ENCODE results near the gene COBL. TPM values are rescaled to one million over a fixed set of nuclear protein-coding genes. Genes with fewer than 3 reads are reported as not detected.

COBL gene
- total and polyA plus RNA-seq, 9 of the 15 experiments (the other 6 are each of a cell fraction or from before 2014, with no cell fraction given): 0.01 to 2.4 (median 0.09) TPM; not detected in 3

- BruUV-seq (replicated peaks): no TSS peak
Observed at GRCh38 chr7:51124321-51124720, 192.3 kb downstream of the COBL start.

More at GRCh38 chr7:51124321-51124720, 192.3 kb downstream of the COBL start:
- Histone ChIP-seq H3K9me3 (replicated peaks; ENCODE audit: control insufficient read depth, insufficient read depth, low read depth, low read length) (no peaks in the 10 kb centered on the region), H3K27me3 (ENCODE audit: control insufficient read depth in 2 of 2, insufficient read depth in 2 of 2, low read length in 2 of 2) (peaks cover 0 to 34% of the 10 kb centered on the region in 2 experiments; a peak in 4 of 5 replicates), H3K9me1 (ENCODE audit: control insufficient read depth, insufficient read depth, low read length) (no peaks in the 10 kb centered on the region), H2AFZ (ENCODE audit: low read depth, low read length) (no peak overlapping the region), H3K4me2 (ENCODE audit: insufficient read depth, low read length) (no peak overlapping the region), H3K9ac (ENCODE audit: insufficient read depth in 1 of 2, low read depth in 2 of 2, low read length in 2 of 2) (no peak overlapping the region), H4K20me1 (replicated peaks; ENCODE audit: control insufficient read depth, insufficient read depth, low read length) (no peaks in the 10 kb centered on the region; the same call in 1 of the 2 replicates), H3K79me2 (ENCODE audit: control insufficient read depth, insufficient read depth, low read length) (no peaks in the 10 kb centered on the region), H3K36me3 (ENCODE audit: control insufficient read depth, insufficient read depth, low read length) (no peaks in the 10 kb centered on the region), H3K4me1 (replicated peaks in 1 of 2; ENCODE audit: control insufficient read depth in 2 of 2, insufficient read depth in 2 of 2, low read length in 2 of 2) (no peaks in the 10 kb centered on the region), H3K4me3 (no peak overlapping the region), H3K27ac (ENCODE audit: extremely low read depth, low read depth, low read length) (no peak overlapping the region)
- POLR2A ChIA-PET: no interaction called here
- DNase-seq (ENCODE audit: extremely low read depth in 1 of 4, low spot score in 3 of 4): no peak
- CTCF ChIA-PET (ENCODE audit: low intra/inter-chr PET ratio): no interaction called here
- no peak for FAIRE-seq
- WGBS (ENCODE audit: insufficient coverage, low coverage, missing lambda C conversion rate): 0% methylated on average over 3 of the region's 4 CpGs
- intact Hi-C loops (cut with micrococcal nuclease): no loop called here
- ATAC-seq: no peak
- TF ChIP-seq THAP12 (CRISPR knock-in tag; IDR thresholded peaks at IDR 0.05) (no peak), NR2C2 (CRISPR knock-in tag; IDR thresholded peaks at IDR 0.05) (no peak), NR2C2 (tag; IDR thresholded peaks at IDR 0.05) (no peak), BRD4 (IDR thresholded peaks at IDR 0.05) (no peak)
- in situ Hi-C loops (cut with MboI): no loop called here
